ENCODE measurements around the gene TSHZ2.

- TF ChIP-seq CTCF (IDR thresholded peaks at IDR 0.05) (no peak), POLR2A (IDR thresholded peaks at IDR 0.05) (no peak)
Observed at GRCh38 chr20:53237461-53237860, 265.3 kb downstream of the TSHZ2 start.

All from testis (tissue), 2 donors.